Measurements from ENCODE around the gene TOM1. TPM values are rescaled to one million over a fixed set of nuclear protein-coding genes. Genes with fewer than 3 reads are reported as not detected.

Gene TOM1
- total RNA-seq, 2 experiments from 2014 or later = 16.2 to 20.0 TPM

GRCh38 chr22:35322893-35323292, 23.2 kb downstream of the TOM1 start:
- no peak for TF ChIP-seq CTCF (IDR thresholded peaks at IDR 0.05)
- intact Hi-C loops (cut with micrococcal nuclease) = no loop called here
- Mint-ChIP-seq H3K27me3 (no peaks in the 10 kb centered on the region), H3K27ac (no peak overlapping the region), H3K4me3 (no peak overlapping the region), H3K9me3 (no peaks in the 10 kb centered on the region), H3K4me1 (ENCODE audit: low read depth) (no peaks in the 10 kb centered on the region), H3K36me3 (ENCODE audit: low read depth) (peaks cover 5% of the 10 kb centered on the region)
- DNase-seq = no peak
- no peak for ATAC-seq
- CTCF ChIA-PET = no interaction called here
- POLR2A ChIA-PET = no interaction called here

- intact Hi-C loops (cut with micrococcal nuclease) = no loop called here
- no peaks in the 10 kb centered on the region for H3K4me1 Mint-ChIP-seq (ENCODE audit: low read depth)
- no peak overlapping the region for H3K27ac Mint-ChIP-seq
- ATAC-seq = no peak
- no peaks in the 10 kb centered on the region for H3K27me3 Mint-ChIP-seq
- no peaks in the 10 kb centered on the region for H3K9me3 Mint-ChIP-seq
- H3K36me3 Mint-ChIP-seq (ENCODE audit: low read depth) = peaks cover 5% of the 10 kb centered on the region
- no peak for TF ChIP-seq CTCF (IDR thresholded peaks at IDR 0.05)
- ChIA-PET POLR2A (no interaction called here), CTCF (no interaction called here)
- H3K4me3 Mint-ChIP-seq = no peak overlapping the region
- DNase-seq = no peak
Measured at GRCh38 chr22:35323305-35323704, 23.6 kb downstream of the TOM1 start.

- H3K36me3 Mint-ChIP-seq (ENCODE audit: low read depth) = peaks cover 5% of the 10 kb centered on the region
- no peaks in the 10 kb centered on the region for H3K9me3 Mint-ChIP-seq
- intact Hi-C loops (cut with micrococcal nuclease) = no loop called here
- DNase-seq (no peak), ATAC-seq (no peak)
- no peak for TF ChIP-seq CTCF (IDR thresholded peaks at IDR 0.05)
- ChIA-PET CTCF (interaction anchor here (1.7 kb wide), 1 partner anchor 11 kb away, joined by 3 read pairs; no protein-coding TSS in a partner anchor), POLR2A (no interaction called here)
- peaks cover 2% of the 10 kb centered on the region for H3K4me1 Mint-ChIP-seq (ENCODE audit: low read depth)
- H3K27me3 Mint-ChIP-seq = no peaks in the 10 kb centered on the region
- H3K4me3 Mint-ChIP-seq = no peak overlapping the region
- H3K27ac Mint-ChIP-seq = no peak overlapping the region
Measured at GRCh38 chr22:35324067-35324466, 24.4 kb downstream of the TOM1 start.

GRCh38 chr22:35324762-35325161, 25.1 kb downstream of the TOM1 start:
- DNase-seq (no peak), ATAC-seq (no peak)
- Mint-ChIP-seq H3K27me3 (no peaks in the 10 kb centered on the region), H3K4me3 (no peak overlapping the region), H3K9me3 (no peaks in the 10 kb centered on the region), H3K36me3 (ENCODE audit: low read depth) (peaks cover 8% of the 10 kb centered on the region), H3K4me1 (ENCODE audit: low read depth) (peaks cover 7% of the 10 kb centered on the region), H3K27ac (no peak overlapping the region)
- ChIA-PET CTCF (interaction anchor here (1.1 to 1.7 kb wide), 2 partner anchors 10 to 27 kb away, joined by 3 to 4 read pairs; no protein-coding TSS in a partner anchor), POLR2A (no interaction called here)
- intact Hi-C loops (cut with micrococcal nuclease) = no loop called here
- TF ChIP-seq CTCF (IDR thresholded peaks at IDR 0.05) = no peak

- ATAC-seq = no peak
- H3K27me3 Mint-ChIP-seq = no peaks in the 10 kb centered on the region
- CTCF ChIA-PET = interaction anchor here (1.1 to 1.7 kb wide), 2 partner anchors 10 to 26 kb away, joined by 3 to 4 read pairs; no protein-coding TSS in a partner anchor
Measured at GRCh38 chr22:35325209-35325608, 25.5 kb downstream of the TOM1 start.

More at GRCh38 chr22:35325209-35325608, 25.5 kb downstream of the TOM1 start:
- Mint-ChIP-seq H3K9me3 (no peaks in the 10 kb centered on the region), H3K4me3 (no peak overlapping the region), H3K36me3 (ENCODE audit: low read depth) (peaks cover 9% of the 10 kb centered on the region), H3K27ac (no peak overlapping the region), H3K4me1 (ENCODE audit: low read depth) (peaks cover 9% of the 10 kb centered on the region)
- no peak for TF ChIP-seq CTCF (IDR thresholded peaks at IDR 0.05)
- intact Hi-C loops (cut with micrococcal nuclease) = no loop called here
- POLR2A ChIA-PET = no interaction called here
- no peak for DNase-seq

Data from activated CD8-positive, alpha-beta T cell treated with anti-CD3 and anti-CD28 coated beads for 36 hours (primary cell).